Activated T-helper 1 cell treated with anti-CD3 and anti-CD28 coated beads, Interleukin-12 subunit alpha, Interleukin-12 subunit beta, Interleukin-2, Interleukin-4 antibody, amounts not matched to agents 30 ng/mL and 10 ng/mL and 1 ng/mL, durations not matched to agents 14 hours and 24 hours and 36 hours (primary cell): ENCODE results near the gene PMPCB. TPM values are rescaled to one million over a fixed set of nuclear protein-coding genes. Genes with fewer than 3 reads are reported as not detected.
A peak's percentile ranks its signal among the peaks of the same experiment; 100 is the strongest.

ENCODE experiments used
- DNase-seq: peaks from one replicate; pipeline ENCODE4 v3.0.0; 2021; ENCODE audit warnings: low spot score
- H3K27ac Mint-ChIP-seq: one replicate; pipeline ENCODE4 v1.8.0; 2021; ENCODE audit warnings: mild to moderate bottlenecking, mixed read lengths
- H3K27me3 Mint-ChIP-seq: one replicate; pipeline ENCODE4 v1.8.0; 2022; ENCODE audit warnings: mild to moderate bottlenecking, moderate library complexity, mixed read lengths; ENCODE audit not compliant: insufficient read depth
- H3K36me3 Mint-ChIP-seq: one replicate; pipeline ENCODE4 v1.8.0; 2021; ENCODE audit warnings: low read depth, mixed read lengths
- H3K4me1 Mint-ChIP-seq: one replicate; pipeline ENCODE4 v1.8.0; 2021; ENCODE audit warnings: low read depth, mixed read lengths
- H3K4me3 Mint-ChIP-seq: one replicate; pipeline ENCODE4 v1.8.0; 2021; ENCODE audit warnings: mild to moderate bottlenecking, moderate library complexity, mixed read lengths
- H3K9me3 Mint-ChIP-seq: one replicate; pipeline ENCODE4 v1.8.0; 2021; ENCODE audit warnings: mixed read lengths
- intact Hi-C: fragments of 100-400 bp; cut with micrococcal nuclease; formaldehyde crosslinking; loops from one replicate; pipeline ENCODE4 v1.15.1; 2024
- total RNA-seq: library from RNA; stranded (reverse); gene quantifications from 2 replicates; pipeline ENCODE4 v1.2.3, GENCODE V29; 2022

PMPCB gene
- total RNA-seq, 1 donor from 2014 or later = 71.5 TPM

- no peaks in the 10 kb centered on the region for H3K9me3 Mint-ChIP-seq
- DNase-seq = peak; percentile 6
- H3K4me1 Mint-ChIP-seq = peaks cover 58% of the 10 kb centered on the region
- H3K4me3 Mint-ChIP-seq = peak overlapping the region; percentile 100
- H3K27me3 Mint-ChIP-seq = no peaks in the 10 kb centered on the region
- H3K36me3 Mint-ChIP-seq = peaks cover 42% of the 10 kb centered on the region
- intact Hi-C loops = loop anchor here (1.0 to 5.0 kb wide), 6 partner anchors 47 to 597 kb away; partner anchors contain the start of genes ARMC10, FAM185A, NAPEPLD and PMPCB
- H3K27ac Mint-ChIP-seq = peak overlapping the region; percentile 99
These were observed 46.7 kb downstream of the PMPCB start for GRCh38 chr7:103343758-103344452.

DNA sequence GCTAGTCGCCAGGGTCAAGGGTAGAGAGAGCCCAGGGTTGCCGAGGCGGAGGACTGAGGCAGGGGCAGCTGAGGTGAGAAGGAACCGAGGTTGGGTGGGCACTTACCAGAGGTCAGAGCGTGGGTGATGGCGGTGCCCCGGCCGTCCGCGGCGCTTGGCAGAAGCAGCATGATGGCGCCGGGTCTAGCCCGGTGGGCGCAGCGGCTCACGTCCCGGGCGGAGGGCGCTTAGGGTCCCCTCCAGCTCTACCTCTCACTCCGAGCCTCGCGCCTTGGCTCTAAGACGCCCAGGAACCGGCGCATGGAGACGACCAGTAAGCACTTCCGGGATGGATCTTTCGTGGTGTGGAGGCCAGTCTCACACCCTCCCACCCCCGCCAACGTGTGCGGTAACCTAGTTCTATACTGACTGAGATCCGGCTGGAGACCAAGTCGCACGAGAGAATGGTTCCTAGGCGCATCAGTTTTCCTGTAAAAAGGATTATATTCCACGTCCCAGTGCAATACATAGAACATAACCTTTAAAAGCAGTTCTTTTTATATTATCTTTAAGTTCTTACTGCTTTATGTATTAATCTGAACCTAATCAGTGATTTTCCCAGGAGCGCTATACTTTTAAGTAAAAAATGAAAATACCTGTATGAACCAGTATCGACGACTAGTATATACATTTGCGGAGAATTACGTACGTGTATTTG lies 47.4 kb downstream of the PMPCB start, which contains the start of gene DNAJC2:
TSS of gene DNAJC2 (minus strand) at position 315 of the 697 bp plus-strand sequence. CDS start at position 170, 145 bp downstream.
- H3K4me3 Mint-ChIP-seq = peak within 1 kb of the TSS; percentile 100
- intact Hi-C loops = loop anchor here (1.0 to 5.0 kb wide), 7 partner anchors 47 to 863 kb away; partner anchors contain the start of genes ARMC10, FAM185A, NAPEPLD and ORC5
- DNase-seq = peak; percentile 80
- no peaks in the 10 kb centered on the region for H3K27me3 Mint-ChIP-seq
- peaks cover 38% of the 10 kb centered on the region for H3K36me3 Mint-ChIP-seq
- peak within 1 kb of the TSS; percentile 99 for H3K27ac Mint-ChIP-seq
- peaks cover 58% of the 10 kb centered on the region for H3K4me1 Mint-ChIP-seq
- H3K9me3 Mint-ChIP-seq = no peaks in the 10 kb centered on the region

DNA sequence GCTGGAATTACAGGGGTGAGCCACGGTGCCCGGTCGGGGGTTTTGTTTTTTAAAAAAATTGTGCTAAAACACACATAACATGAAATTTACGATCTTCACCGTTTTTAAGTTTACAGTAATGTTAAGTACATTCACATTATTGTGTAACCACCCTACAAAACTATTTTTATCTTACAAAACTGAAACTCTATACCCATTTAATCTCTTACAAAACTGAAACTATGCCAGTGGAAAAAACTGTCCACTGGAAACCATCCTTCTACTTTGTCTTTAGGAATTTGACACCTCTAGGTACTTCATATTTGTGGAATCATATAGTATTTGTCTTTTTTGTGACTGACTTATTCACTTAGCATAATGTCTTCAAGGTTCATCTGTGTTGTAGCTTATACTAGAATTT lies 49.2 kb downstream of the PMPCB start:
- Mint-ChIP-seq H3K9me3 (no peaks in the 10 kb centered on the region), H3K27ac (no peak overlapping the region), H3K27me3 (no peaks in the 10 kb centered on the region), H3K36me3 (peaks cover 28% of the 10 kb centered on the region), H3K4me3 (no peak overlapping the region), H3K4me1 (peaks cover 58% of the 10 kb centered on the region)
- intact Hi-C loops = loop anchor here (2.0 to 5.0 kb wide), 2 partner anchors 861 to 1598 kb away; partner anchors contain the start of gene ORC5
- DNase-seq = no peak

DNA sequence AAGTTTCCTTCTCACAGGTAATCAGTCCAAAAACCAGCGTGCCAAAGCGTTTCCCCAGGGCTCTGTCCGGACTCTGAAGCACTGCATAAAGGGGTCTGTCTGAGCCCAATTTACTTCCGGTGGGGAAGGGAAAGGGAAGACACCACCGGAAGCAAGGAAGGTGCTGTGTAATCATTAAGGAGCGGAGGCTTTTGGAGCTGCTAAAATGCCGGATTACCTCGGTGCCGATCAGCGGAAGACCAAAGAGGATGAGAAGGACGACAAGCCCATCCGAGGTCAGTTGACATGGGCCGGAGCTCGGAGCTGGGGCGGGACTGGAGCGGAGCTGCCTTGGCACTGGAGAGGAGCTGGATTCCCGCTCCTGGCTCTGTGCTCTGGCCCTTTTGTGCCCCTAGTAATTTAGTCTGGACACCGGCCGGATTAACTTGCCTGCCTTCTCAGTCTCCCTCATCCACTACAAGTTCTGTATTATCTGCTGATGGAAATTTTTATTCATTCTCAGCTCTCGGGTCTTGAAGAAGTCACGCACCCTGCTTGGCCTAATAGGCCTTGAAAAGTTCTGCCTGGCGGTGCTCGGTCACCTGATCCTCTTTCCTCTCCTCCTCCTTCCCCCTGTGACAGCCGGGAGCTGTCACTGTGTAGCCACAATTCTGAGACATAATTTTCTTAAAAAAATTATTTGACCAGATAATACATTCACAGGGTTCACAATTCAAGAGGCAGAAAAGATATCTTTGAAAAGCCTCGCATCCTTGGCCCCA lies 50.5 kb downstream of the PMPCB start, which contains the start of gene PSMC2:
TSS of gene PSMC2 (plus strand) at position 137 of the 761 bp plus-strand sequence. CDS start at position 206, 69 bp downstream.
- no peaks in the 10 kb centered on the region for H3K27me3 Mint-ChIP-seq
- H3K4me1 Mint-ChIP-seq = peaks cover 63% of the 10 kb centered on the region
- H3K27ac Mint-ChIP-seq = peak within 1 kb of the TSS; percentile 98
- H3K4me3 Mint-ChIP-seq = peak within 1 kb of the TSS; percentile 95
- intact Hi-C loops = loop anchor here (1.0 to 5.0 kb wide), 3 partner anchors 50 to 1597 kb away; partner anchors contain the start of genes ORC5 and PMPCB
- peaks cover 29% of the 10 kb centered on the region for H3K36me3 Mint-ChIP-seq
- DNase-seq = peak; percentile 81
- H3K9me3 Mint-ChIP-seq = no peaks in the 10 kb centered on the region

GRCh38 chr7:103348452-103348851 lies 51.2 kb downstream of the PMPCB start:
- intact Hi-C loops = loop anchor here (1.0 to 5.0 kb wide), 2 partner anchors 51 to 859 kb away; partner anchors contain the start of genes ORC5 and PMPCB
- DNase-seq = no peak
- no peaks in the 10 kb centered on the region for H3K9me3 Mint-ChIP-seq
- peak overlapping the region; percentile 82 for H3K27ac Mint-ChIP-seq
- peaks cover 29% of the 10 kb centered on the region for H3K36me3 Mint-ChIP-seq
- H3K27me3 Mint-ChIP-seq = no peaks in the 10 kb centered on the region
- H3K4me3 Mint-ChIP-seq = peak overlapping the region; percentile 95
- peaks cover 65% of the 10 kb centered on the region for H3K4me1 Mint-ChIP-seq

DNA sequence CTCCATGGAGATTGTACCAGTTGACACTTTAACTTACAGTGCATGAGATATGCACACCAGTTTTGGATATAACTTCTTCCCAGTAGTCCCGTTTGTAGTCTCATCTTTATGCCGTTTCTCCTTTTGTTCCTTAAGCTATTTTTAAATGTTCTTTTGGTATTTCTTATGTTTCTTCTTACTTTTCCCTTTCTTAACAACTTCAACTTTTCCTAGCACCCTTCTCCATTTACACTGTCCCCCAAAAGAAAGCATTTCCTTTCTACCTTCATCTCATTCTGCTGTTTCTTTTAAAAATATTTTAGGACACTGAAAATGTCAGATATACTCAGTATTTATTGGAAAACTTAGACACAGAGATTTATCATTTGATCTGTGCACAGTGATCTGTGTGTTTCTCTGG lies 51.7 kb downstream of the PMPCB start:
- Mint-ChIP-seq H3K4me1 (peaks cover 64% of the 10 kb centered on the region), H3K27me3 (no peaks in the 10 kb centered on the region), H3K27ac (peak overlapping the region; percentile 37)

GRCh38 chr7:103349805-103350204 lies 52.6 kb downstream of the PMPCB start:
- intact Hi-C loops = loop anchor here (5.0 kb wide), 1 partner anchor 857 kb away; the partner anchor contains the start of gene ORC5

More for the DNA sequence above, 51.7 kb downstream of the PMPCB start:
- H3K4me3 Mint-ChIP-seq = peak overlapping the region; percentile 95
- intact Hi-C loops = loop anchor here (1.0 to 5.0 kb wide), 2 partner anchors 52 to 858 kb away; partner anchors contain the start of genes ORC5 and PMPCB
- H3K36me3 Mint-ChIP-seq = peaks cover 25% of the 10 kb centered on the region
- DNase-seq = no peak
- no peaks in the 10 kb centered on the region for H3K9me3 Mint-ChIP-seq

More at GRCh38 chr7:103349805-103350204, 52.6 kb downstream of the PMPCB start:
- H3K9me3 Mint-ChIP-seq = no peaks in the 10 kb centered on the region
- H3K27me3 Mint-ChIP-seq = no peaks in the 10 kb centered on the region
- DNase-seq = no peak
- peak overlapping the region; percentile 95 for H3K4me3 Mint-ChIP-seq
- peaks cover 23% of the 10 kb centered on the region for H3K36me3 Mint-ChIP-seq
- H3K4me1 Mint-ChIP-seq = peaks cover 58% of the 10 kb centered on the region
- H3K27ac Mint-ChIP-seq = peak overlapping the region; percentile 78

Other genes with a start within 250 kb of the PMPCB start
- 0.34 and 0.54 TPM in 2 replicates for gene FBXL13, start 222.6 kb upstream of the PMPCB start, total RNA-seq
- gene ARMC10, start 222.3 kb upstream of the PMPCB start, total RNA-seq = 49.6 and 51.8 TPM in 2 replicates
- 7.8 and 8.1 TPM in 2 replicates for gene NAPEPLD, start 148.3 kb upstream of the PMPCB start, total RNA-seq
- 63.8 and 68.6 TPM in 2 replicates for gene DNAJC2, start 47.3 kb downstream of the PMPCB start, total RNA-seq
- gene PSMC2, start 50.2 kb downstream of the PMPCB start, total RNA-seq = 220 and 225 TPM in 2 replicates
- not detected in 2 replicates for gene SLC26A5, start 148.8 kb downstream of the PMPCB start, total RNA-seq